Omental fat pad (tissue), 4 donors: ENCODE results near the gene TNXB. TPM values are rescaled to one million over a fixed set of nuclear protein-coding genes. Genes with fewer than 3 reads are reported as not detected.
"Not testable (repeated sequence)": the region's sequence is repeated elsewhere in the genome, so short reads cannot be mapped to it uniquely, and the experiment has no call there.

Source experiments
- ATAC-seq: fragments of 150-250 bp; one replicate; pipeline ENCODE4 v1.9.1; 2016; ENCODE audit warnings: mild to moderate bottlenecking, moderate library complexity; ENCODE audit not compliant: low FRiP score
- DNase-seq: peaks from one replicate; pipeline ENCODE4 v3.0.0-alpha.2; 2019; ENCODE audit warnings: low spot score
- CTCF ChIP-seq, 3 donors: fragments of 450-650 bp; IDR thresholded peaks; one replicate each; pipeline ENCODE4 v1.5.1; 2016 to 2017; ENCODE audit warnings: antibody characterized with exemption in 3 of 3, mild to moderate bottlenecking in 3 of 3, moderate library complexity in 2 of 3
- total RNA-seq, 4 donors: library from RNA; depleted of rRNA; stranded (reverse); fragments of >200 nt; gene quantifications; one replicate each; pipeline ENCODE4 v1.1.0, GENCODE V29; 2016

Gene TNXB
- total RNA-seq, 4 donors from 2014 or later, result 129 to 311 (median 137) TPM

- no peak for DNase-seq
- no peak for TF ChIP-seq CTCF (IDR thresholded peaks at IDR 0.05)
- no peak for ATAC-seq
Measured at GRCh38 chr6:32064706-32065105, 44.4 kb downstream of the TNXB start.

- no peak for ATAC-seq
- no peak for TF ChIP-seq CTCF (IDR thresholded peaks at IDR 0.05)
Measured at GRCh38 chr6:32060966-32061655, 48.0 kb downstream of the TNXB start.

GRCh38 chr6:32058511-32058963, 50.6 kb downstream of the TNXB start:
- no peak for TF ChIP-seq CTCF (IDR thresholded peaks at IDR 0.05)
- DNase-seq, result no peak
- ATAC-seq, result no peak

More at GRCh38 chr6:32060966-32061655, 48.0 kb downstream of the TNXB start:
- no peak for DNase-seq

- DNase-seq (no peak), ATAC-seq (no peak)
- TF ChIP-seq CTCF (IDR thresholded peaks at IDR 0.05), result no peak
Measured at GRCh38 chr6:32057966-32058365, 51.2 kb downstream of the TNXB start.

GRCh38 chr6:32056254-32056653, 52.9 kb downstream of the TNXB start:
- no peak for TF ChIP-seq CTCF (IDR thresholded peaks at IDR 0.05)
- DNase-seq, result no peak
- no peak for ATAC-seq

- not testable (repeated sequence) for ATAC-seq, DNase-seq
Measured at GRCh38 chr6:32055756-32056155, 53.4 kb downstream of the TNXB start.

- not testable (repeated sequence) for DNase-seq, ATAC-seq
Measured at GRCh38 chr6:32053314-32053713, 55.8 kb downstream of the TNXB start.

- DNase-seq, result not testable (repeated sequence)
Measured at GRCh38 chr6:32052626-32053025, 56.5 kb downstream of the TNXB start.

GRCh38 chr6:32050562-32050961, 58.6 kb downstream of the TNXB start:
- TF ChIP-seq CTCF (IDR thresholded peaks at IDR 0.05), result no peak
- no peak for ATAC-seq
- DNase-seq, result no peak

More at GRCh38 chr6:32052626-32053025, 56.5 kb downstream of the TNXB start:
- not testable (repeated sequence) for ATAC-seq

GRCh38 chr6:32049736-32050135, 59.4 kb downstream of the TNXB start:
- not testable (repeated sequence) for DNase-seq, ATAC-seq

GRCh38 chr6:32049149-32049548, 60.0 kb downstream of the TNXB start:
- ATAC-seq, DNase-seq: not testable (repeated sequence)
